ENCODE data around the gene FMN1. TPM values are rescaled to one million over a fixed set of nuclear protein-coding genes. Genes with fewer than 3 reads are reported as not detected.

FMN1 gene
- total and polyA plus RNA-seq, 2 of the 8 experiments (the other 6 are each of a cell fraction or from before 2014, with no cell fraction given), result 0.27 to 3.7 TPM

DNA sequence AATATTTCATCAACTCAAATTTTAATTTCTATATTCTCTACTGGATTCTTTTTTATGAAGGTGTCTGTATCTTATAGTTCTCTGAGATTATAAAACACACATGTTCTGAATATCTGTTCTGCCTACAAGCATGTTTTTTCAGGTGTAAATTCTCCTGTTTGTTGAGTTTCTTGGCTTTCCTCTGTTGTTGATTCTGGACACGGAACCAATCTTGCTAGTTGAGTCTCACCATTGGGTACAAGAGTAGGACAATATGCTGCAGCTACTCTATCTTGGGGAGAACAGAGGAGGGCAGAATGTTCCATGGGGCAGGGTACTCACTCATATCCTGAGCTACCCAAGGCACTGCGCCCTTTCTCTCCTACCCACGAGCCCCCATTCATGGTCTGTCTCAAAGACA, 371.8 kb downstream of the FMN1 start:
- H4K20me1 ChIP-seq (replicated peaks in 1 of 2; ENCODE audit: control insufficient read depth in 1 of 2, insufficient read depth in 2 of 2, low read length in 2 of 2), result no peaks in the 10 kb centered on the region
- no peak overlapping the region for H4K91ac ChIP-seq (replicated peaks; ENCODE audit: insufficient read length, low read length)
- H2BK15ac ChIP-seq (ENCODE audit: low read length), result no peak overlapping the region
- ChIA-PET CTCF (ENCODE audit: partially characterized antibody) (interaction anchor here (1.0 kb wide), 1 partner anchor 22 kb away, joined by 4 read pairs; no protein-coding TSS in a partner anchor), POLR2A (ENCODE audit: partially characterized antibody) (no interaction called here)
- no peak overlapping the region for H3K18ac ChIP-seq (ENCODE audit: extremely low read depth, low read length)
- no peak overlapping the region for H2BK5ac ChIP-seq (ENCODE audit: low read depth, low read length)
- no peak overlapping the region for H3K4me2 ChIP-seq (ENCODE audit: insufficient read depth in 1 of 2, low read depth in 2 of 2, low read length in 2 of 2)
- no peaks in the 10 kb centered on the region for H3K27me3 ChIP-seq (replicated peaks in 1 of 4; ENCODE audit: control insufficient read depth in 3 of 4, extremely low read depth in 1 of 4, insufficient read depth in 3 of 4, low read length in 3 of 4)
- H3K27ac ChIP-seq (ENCODE audit: low read depth, low read length), result no peak overlapping the region
- no peak overlapping the region for H3K23ac ChIP-seq (ENCODE audit: insufficient read length)
- H4K8ac ChIP-seq (ENCODE audit: extremely low read depth, insufficient read depth, low read length), result no peak overlapping the region
- no peak overlapping the region for H4K5ac ChIP-seq (ENCODE audit: insufficient read length, low read depth, low read length)
- no peak overlapping the region for H3K56ac ChIP-seq (replicated peaks; ENCODE audit: insufficient read length, low read depth, low read length)
- WGBS, 2 experiments (ENCODE audit: extremely low coverage in 1 of 2, insufficient coverage in 1 of 2, insufficient read length in 1 of 2, insufficient replicate concordance in 2 of 2, low coverage in 1 of 2, low lambda C conversion rate in 2 of 2, missing lambda C conversion rate in 1 of 2), result 92% methylated on average over 3 of the region's 3 CpGs; no CpG with 5 or more reads in 1 of the 2 experiments
- no peak overlapping the region for H3K4ac ChIP-seq (replicated peaks; ENCODE audit: insufficient read length, low read depth, low read length)
- no peak overlapping the region for H2BK12ac ChIP-seq (ENCODE audit: low read depth, low read length)
- H3K14ac ChIP-seq (ENCODE audit: insufficient read length), result no peak overlapping the region
- H3K36me3 ChIP-seq (ENCODE audit: control insufficient read depth in 2 of 4, insufficient read depth in 4 of 4, low read length in 3 of 4), result no peaks in the 10 kb centered on the region
- H3K9me3 ChIP-seq (ENCODE audit: insufficient read depth in 2 of 2, low read depth in 1 of 2, low read length in 1 of 2), result no peaks in the 10 kb centered on the region
- no peak for FAIRE-seq
- no peak overlapping the region for H3K4me3 ChIP-seq (ENCODE audit: extremely low read depth in 1 of 4, insufficient read depth in 2 of 4, low read depth in 3 of 4, low read length in 4 of 4)
- TF ChIP-seq CBX8 (IDR thresholded peaks at IDR 0.05; ENCODE audit: borderline replicate concordance, low read depth, low read length), result no peak
- H3K23me2 ChIP-seq (ENCODE audit: low read depth, low read length), result no peaks in the 10 kb centered on the region
- H2BK120ac ChIP-seq (replicated peaks; ENCODE audit: low read depth, low read length), result no peak overlapping the region
- H2AFZ ChIP-seq (ENCODE audit: low read length), result no peak overlapping the region
- H2AK5ac ChIP-seq (ENCODE audit: low read depth, low read length), result no peak overlapping the region
- no peaks in the 10 kb centered on the region for H3K79me1 ChIP-seq (ENCODE audit: low read depth, low read length)
- no peaks in the 10 kb centered on the region for H3K79me2 ChIP-seq (ENCODE audit: control insufficient read depth in 1 of 2, insufficient read depth in 2 of 2, low read length in 2 of 2)
- H3K9ac ChIP-seq (replicated peaks in 1 of 4; ENCODE audit: extremely low read depth in 1 of 4, low read depth in 3 of 4, low read length in 3 of 4), result no peak overlapping the region
- DNase-seq (ENCODE audit: low read depth in 1 of 2, low spot score in 2 of 2), result no peak
- no peaks in the 10 kb centered on the region for H3K4me1 ChIP-seq (replicated peaks in 1 of 4; ENCODE audit: control insufficient read depth in 3 of 4, insufficient read depth in 4 of 4, low read length in 3 of 4)
- no peak overlapping the region for H2BK20ac ChIP-seq (ENCODE audit: low read length)
